ENCODE data around the gene MBIP. TPM values are rescaled to one million over a fixed set of nuclear protein-coding genes. Genes with fewer than 3 reads are reported as not detected.

Gene MBIP
- total RNA-seq, 3 donors from 2014 or later (not counting 1 experiment from before 2014, with no cell fraction given), result 26.1 to 41.9 (median 40.1) TPM

GRCh38 chr14:36317650-36318049 is 2.8 kb downstream of the MBIP start:
- intact Hi-C loops (cut with micrococcal nuclease), result no loop called here
- peaks cover 6% of the 10 kb centered on the region for H3K4me1 ChIP-seq (ENCODE audit: control insufficient read depth, insufficient read depth, low read length)
- no peak for TF ChIP-seq CTCF (IDR thresholded peaks at IDR 0.05)
- peaks cover 24 to 33% of the 10 kb centered on the region in 2 donors for H3K4me1 Mint-ChIP-seq
- no peaks in the 10 kb centered on the region for H3K27me3 ChIP-seq (ENCODE audit: control insufficient read depth, insufficient read depth, low read length)
- peaks cover 0 to 3% of the 10 kb centered on the region in 2 donors for H3K27me3 Mint-ChIP-seq (ENCODE audit: low read depth in 2 of 2)
- H3K36me3 Mint-ChIP-seq, result no peaks in the 10 kb centered on the region
- WGBS (ENCODE audit: insufficient coverage), result no CpG with 5 or more reads among the region's 2 CpGs
- peaks cover 5% of the 10 kb centered on the region for H3K36me3 ChIP-seq (ENCODE audit: control insufficient read depth, insufficient read depth, low read length)
- ATAC-seq, result no peak
- H3K4me3 ChIP-seq (ENCODE audit: low read length), result no peak overlapping the region
- no peaks in the 10 kb centered on the region for H3K9me3 Mint-ChIP-seq
- H3K27ac Mint-ChIP-seq, result no peak overlapping the region
- peak overlapping the region; percentile 17 for H3K4me3 Mint-ChIP-seq
- H3K9me3 ChIP-seq (ENCODE audit: control insufficient read depth, insufficient read depth, low read length), result no peaks in the 10 kb centered on the region
- no peak overlapping the region for H3K27ac ChIP-seq (ENCODE audit: low read length)
- no peak for DNase-seq

- H3K4me3 ChIP-seq (ENCODE audit: low read length), result no peak overlapping the region
- WGBS (ENCODE audit: insufficient coverage), result 100% methylated on average over 1 of the region's 1 CpG
- Mint-ChIP-seq H3K36me3 (no peaks in the 10 kb centered on the region), H3K27me3 (ENCODE audit: low read depth in 2 of 2) (peaks cover 0 to 3% of the 10 kb centered on the region in 2 donors), H3K9me3 (no peaks in the 10 kb centered on the region), H3K27ac (no peak overlapping the region), H3K4me1 (peaks cover 24 to 37% of the 10 kb centered on the region in 2 donors), H3K4me3 (no peak overlapping the region)
- H3K27ac ChIP-seq (ENCODE audit: low read length), result no peak overlapping the region
- H3K36me3 ChIP-seq (ENCODE audit: control insufficient read depth, insufficient read depth, low read length), result peaks cover 11% of the 10 kb centered on the region
- TF ChIP-seq CTCF (IDR thresholded peaks at IDR 0.05), result no peak
- no peaks in the 10 kb centered on the region for H3K9me3 ChIP-seq (ENCODE audit: control insufficient read depth, insufficient read depth, low read length)
- no peaks in the 10 kb centered on the region for H3K27me3 ChIP-seq (ENCODE audit: control insufficient read depth, insufficient read depth, low read length)
- DNase-seq (no peak), ATAC-seq (no peak)
- intact Hi-C loops (cut with micrococcal nuclease), result no loop called here
- peaks cover 6% of the 10 kb centered on the region for H3K4me1 ChIP-seq (ENCODE audit: control insufficient read depth, insufficient read depth, low read length)
Measured at GRCh38 chr14:36316131-36316530, 4.3 kb downstream of the MBIP start.

- DNase-seq (peak in 1 of 2 donors; percentile 21), ATAC-seq (no peak)
- intact Hi-C loops (cut with micrococcal nuclease), result no loop called here
- Mint-ChIP-seq H3K27me3 (ENCODE audit: low read depth in 2 of 2) (no peaks in the 10 kb centered on the region), H3K4me3 (no peak overlapping the region), H3K4me1 (peaks cover 18 to 29% of the 10 kb centered on the region in 2 donors), H3K27ac (no peak overlapping the region), H3K36me3 (no peaks in the 10 kb centered on the region), H3K9me3 (no peaks in the 10 kb centered on the region)
- Histone ChIP-seq H3K9me3 (ENCODE audit: control insufficient read depth, insufficient read depth, low read length) (no peaks in the 10 kb centered on the region), H3K27ac (ENCODE audit: low read length) (no peak overlapping the region), H3K36me3 (ENCODE audit: control insufficient read depth, insufficient read depth, low read length) (peaks cover 20% of the 10 kb centered on the region), H3K4me3 (ENCODE audit: low read length) (no peak overlapping the region), H3K4me1 (ENCODE audit: control insufficient read depth, insufficient read depth, low read length) (no peaks in the 10 kb centered on the region), H3K27me3 (ENCODE audit: control insufficient read depth, insufficient read depth, low read length) (no peaks in the 10 kb centered on the region)
- WGBS (ENCODE audit: insufficient coverage), result 85% methylated on average over 1 of the region's 3 CpGs
- TF ChIP-seq CTCF (IDR thresholded peaks at IDR 0.05), result no peak
Measured at GRCh38 chr14:36315159-36315853, 5.1 kb downstream of the MBIP start.

- no peak overlapping the region for H3K27ac Mint-ChIP-seq
- intact Hi-C loops (cut with micrococcal nuclease), result no loop called here
- WGBS (ENCODE audit: insufficient coverage), result 88% methylated on average over 1 of the region's 3 CpGs
- peaks cover 5 to 21% of the 10 kb centered on the region in 2 donors for H3K4me1 Mint-ChIP-seq
- no peak for TF ChIP-seq CTCF (IDR thresholded peaks at IDR 0.05)
- no peaks in the 10 kb centered on the region for H3K9me3 Mint-ChIP-seq
- DNase-seq, result no peak
- ATAC-seq, result no peak
- peaks cover 7% of the 10 kb centered on the region for H3K36me3 Mint-ChIP-seq
- Histone ChIP-seq H3K36me3 (ENCODE audit: control insufficient read depth, insufficient read depth, low read length) (peaks cover 33% of the 10 kb centered on the region), H3K9me3 (ENCODE audit: control insufficient read depth, insufficient read depth, low read length) (no peaks in the 10 kb centered on the region), H3K27me3 (ENCODE audit: control insufficient read depth, insufficient read depth, low read length) (no peaks in the 10 kb centered on the region), H3K4me3 (ENCODE audit: low read length) (no peak overlapping the region), H3K4me1 (ENCODE audit: control insufficient read depth, insufficient read depth, low read length) (no peaks in the 10 kb centered on the region), H3K27ac (ENCODE audit: low read length) (no peak overlapping the region)
- no peaks in the 10 kb centered on the region for H3K27me3 Mint-ChIP-seq (ENCODE audit: low read depth in 2 of 2)
- no peak overlapping the region for H3K4me3 Mint-ChIP-seq
Measured at GRCh38 chr14:36313898-36314297, 6.5 kb downstream of the MBIP start.

Measured in natural killer cell (primary cell).